ENCODE results near the gene WDR53. TPM values are rescaled to one million over a fixed set of nuclear protein-coding genes. Genes with fewer than 3 reads are reported as not detected.
"Not testable (repeated sequence)": the region's sequence is repeated elsewhere in the genome, so short reads cannot be mapped to it uniquely, and the experiment has no call there.

The WDR53 gene
- 11.6 TPM for polyA plus RNA-seq (2012; ENCODE audit: low read depth, missing spikeins)

GRCh38 chr3:196568246-196569002 lies at the start of gene WDR53, which contains the start of gene FBXO45:
TSS of gene WDR53 (minus strand) at chr3:196568554. CDS start at chr3:196561475, 7,079 bp downstream.
TSS of gene FBXO45 (plus strand) at chr3:196568660. CDS start at chr3:196568985, 325 bp downstream.
- 0 out of 2 replicates have a peak, but pooled peaks have one; percentile 32 for TF ChIP-seq POU2F2 (IDR thresholded peaks at IDR 0.05; ENCODE audit: low read depth, low read length)
- peak; percentile 80 for TF ChIP-seq POLR2AphosphoS5 (IDR thresholded peaks at IDR 0.05; ENCODE audit: low read depth, low read length)
- TF ChIP-seq TAF1 (IDR thresholded peaks at IDR 0.05; ENCODE audit: low read depth, low read length) = peak; percentile 93
- peak; percentile 58 for TF ChIP-seq SPI1 (IDR thresholded peaks at IDR 0.05; ENCODE audit: low read depth, low read length)
- TF ChIP-seq PAX5 (IDR thresholded peaks at IDR 0.05; ENCODE audit: insufficient read depth, low read length, severe bottlenecking) = peak; percentile 49
- peak; percentile 80 for TF ChIP-seq POLR2A (IDR thresholded peaks at IDR 0.05; ENCODE audit: low read depth, low read length)
- peak; percentile 99 for FAIRE-seq
- peak; percentile 94 for DNase-seq (ENCODE audit: insufficient read length, low spot score)

DNA sequence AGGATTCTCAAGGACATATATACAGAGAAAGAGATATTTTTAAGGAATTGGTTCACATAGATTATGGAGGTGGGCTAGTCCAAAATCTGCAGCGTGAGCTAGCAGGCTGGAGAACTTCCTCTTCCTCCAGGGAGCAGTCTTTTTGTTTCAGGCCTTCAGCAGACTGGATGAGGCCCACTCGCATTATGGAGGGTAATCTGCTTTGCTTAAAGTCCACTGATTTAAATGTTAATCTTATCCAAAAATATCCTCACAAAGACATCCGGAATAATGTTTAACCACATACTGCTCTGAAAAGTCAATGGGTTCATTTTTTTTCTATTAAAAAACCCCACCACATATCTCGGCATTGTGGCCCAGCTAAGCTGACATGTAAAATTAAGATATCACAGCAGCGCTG lies 48.9 kb upstream of the WDR53 start:
- FAIRE-seq (peak; percentile 51), DNase-seq (ENCODE audit: insufficient read length, low spot score) (no peak)
- TF ChIP-seq POLR2A (IDR thresholded peaks at IDR 0.05; ENCODE audit: low read depth, low read length) = no peak
- TF ChIP-seq PAX5 (IDR thresholded peaks at IDR 0.05; ENCODE audit: insufficient read depth, low read length, severe bottlenecking) = no peak
- no peak for TF ChIP-seq POLR2AphosphoS5 (IDR thresholded peaks at IDR 0.05; ENCODE audit: low read depth, low read length)
- TF ChIP-seq POU2F2 (IDR thresholded peaks at IDR 0.05; ENCODE audit: low read depth, low read length) = no peak
- no peak for TF ChIP-seq SPI1 (IDR thresholded peaks at IDR 0.05; ENCODE audit: low read depth, low read length)
- no peak for TF ChIP-seq TAF1 (IDR thresholded peaks at IDR 0.05; ENCODE audit: low read depth, low read length)

DNA sequence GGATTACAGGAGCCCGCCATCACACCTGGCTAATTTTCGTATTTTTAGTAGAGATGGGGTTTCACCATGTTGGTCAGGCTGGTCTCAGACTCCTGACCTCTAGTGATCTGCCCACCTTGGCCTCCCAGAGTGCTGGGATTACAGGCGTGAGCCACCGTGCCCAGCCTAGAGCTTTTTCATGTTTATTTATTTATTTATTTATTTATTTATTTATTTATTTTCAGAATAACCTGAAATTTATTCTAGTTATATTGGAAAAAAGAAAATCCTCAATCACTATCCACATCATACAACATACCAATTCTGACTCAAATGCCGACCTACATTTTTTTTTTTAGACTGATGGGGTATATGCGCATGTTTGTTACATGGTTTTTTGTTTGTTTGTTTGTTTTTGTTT lies 46.9 kb upstream of the WDR53 start:
- not testable (repeated sequence) for FAIRE-seq; DNase-seq (ENCODE audit: insufficient read length, low spot score)

DNA sequence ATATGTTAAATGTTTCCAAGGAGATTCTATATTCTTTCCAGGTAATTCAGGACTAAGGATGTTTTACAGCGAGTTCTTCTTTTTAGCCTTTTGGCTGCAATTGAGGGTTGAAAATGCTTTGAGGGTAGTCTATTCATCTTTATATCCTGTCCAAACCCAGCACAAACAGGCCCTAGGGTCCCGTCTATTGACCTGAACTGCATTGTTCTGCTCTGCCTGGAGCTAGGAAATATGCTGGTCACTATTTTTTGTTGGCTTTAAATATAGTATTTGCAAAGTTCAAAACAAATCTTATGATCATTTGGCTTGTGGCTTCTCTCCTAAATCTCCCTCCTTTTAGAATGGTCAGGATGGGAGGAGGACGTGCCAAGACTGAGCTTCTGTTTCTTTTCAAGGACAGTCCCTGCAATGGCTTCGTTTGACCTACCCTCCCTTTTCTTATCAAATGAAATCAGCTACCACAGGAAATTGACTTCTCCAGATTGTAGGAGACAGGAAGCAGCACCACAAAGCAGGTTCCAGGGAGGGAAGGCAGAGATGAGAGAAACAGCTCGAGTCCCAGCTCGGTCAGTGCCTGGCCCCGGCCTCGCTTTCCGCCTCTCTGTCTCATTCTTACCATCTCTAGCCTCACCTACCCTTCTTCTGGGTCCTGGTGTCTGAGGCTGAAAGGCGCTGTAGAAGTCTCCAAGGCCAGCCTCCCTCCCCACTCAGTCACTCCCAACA lies 43.6 kb upstream of the WDR53 start:
- no peak for DNase-seq (ENCODE audit: insufficient read length, low spot score)
- no peak for TF ChIP-seq POLR2AphosphoS5 (IDR thresholded peaks at IDR 0.05; ENCODE audit: low read depth, low read length)
- no peak for TF ChIP-seq POU2F2 (IDR thresholded peaks at IDR 0.05; ENCODE audit: low read depth, low read length)
- no peak for TF ChIP-seq PAX5 (IDR thresholded peaks at IDR 0.05; ENCODE audit: insufficient read depth, low read length, severe bottlenecking)
- TF ChIP-seq POLR2A (IDR thresholded peaks at IDR 0.05; ENCODE audit: low read depth, low read length) = no peak
- no peak for TF ChIP-seq SPI1 (IDR thresholded peaks at IDR 0.05; ENCODE audit: low read depth, low read length)
- no peak for TF ChIP-seq TAF1 (IDR thresholded peaks at IDR 0.05; ENCODE audit: low read depth, low read length)
- no peak for FAIRE-seq

DNA sequence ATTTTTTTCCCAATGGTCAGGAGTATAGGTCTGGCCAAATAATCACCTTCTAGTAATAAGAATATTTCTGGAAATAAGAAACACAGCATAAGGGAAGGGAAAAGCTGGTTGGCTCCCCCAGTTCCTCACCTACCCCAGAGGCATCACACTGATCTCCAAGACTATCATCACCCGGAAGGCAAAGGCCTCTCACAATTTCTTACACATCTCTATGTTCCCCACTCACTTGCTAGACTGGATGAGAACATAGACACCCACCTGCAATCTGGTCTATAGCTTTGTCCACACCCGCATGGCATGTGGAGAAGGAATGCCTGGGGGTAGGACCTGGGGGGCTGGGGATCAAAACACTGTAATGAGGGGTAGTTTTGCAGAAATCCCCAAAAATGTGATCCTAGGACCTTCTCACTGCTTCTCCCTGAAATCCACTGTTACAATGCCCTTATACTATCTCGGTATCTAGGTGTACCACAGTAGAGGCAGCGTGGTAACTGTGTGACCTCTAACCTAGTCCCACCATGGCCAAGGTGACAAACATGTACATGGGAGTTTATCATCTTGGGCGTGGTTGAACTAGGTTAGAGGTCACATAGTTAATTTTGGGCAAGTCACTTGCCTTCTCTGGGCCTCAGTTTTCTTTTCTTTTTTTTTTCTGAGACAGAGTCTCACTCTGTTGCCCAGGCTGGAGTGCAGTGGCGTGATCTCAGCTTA lies 41.6 kb upstream of the WDR53 start:
- DNase-seq (ENCODE audit: insufficient read length, low spot score) (no peak), FAIRE-seq (peak; percentile 68)
- TF ChIP-seq SPI1 (IDR thresholded peaks at IDR 0.05; ENCODE audit: low read depth, low read length) (no peak), PAX5 (IDR thresholded peaks at IDR 0.05; ENCODE audit: insufficient read depth, low read length, severe bottlenecking) (no peak), TAF1 (IDR thresholded peaks at IDR 0.05; ENCODE audit: low read depth, low read length) (no peak), POLR2AphosphoS5 (IDR thresholded peaks at IDR 0.05; ENCODE audit: low read depth, low read length) (no peak), POU2F2 (IDR thresholded peaks at IDR 0.05; ENCODE audit: low read depth, low read length) (no peak), POLR2A (IDR thresholded peaks at IDR 0.05; ENCODE audit: low read depth, low read length) (no peak)

DNA sequence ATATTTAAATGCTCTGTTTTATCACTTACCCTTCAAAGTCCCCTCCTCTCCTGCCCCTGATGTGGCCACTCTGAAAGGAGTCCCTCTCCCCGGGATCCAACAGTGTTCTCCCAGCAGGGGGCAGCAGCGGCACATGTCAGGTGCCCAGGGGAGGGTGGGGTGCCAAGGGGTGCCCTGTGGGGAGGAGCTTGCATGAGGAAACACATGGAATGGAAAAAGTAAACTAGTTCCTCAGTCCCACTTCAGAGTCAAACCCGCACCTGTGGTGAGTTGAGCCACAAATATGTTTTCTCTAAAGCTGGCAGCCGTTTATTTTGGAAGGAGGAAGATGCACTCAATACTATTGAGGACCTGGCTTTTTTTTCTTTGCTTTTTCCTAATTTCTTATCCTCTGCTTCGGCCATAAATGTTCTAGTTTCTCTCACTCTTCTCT lies 41.0 kb upstream of the WDR53 start:
- DNase-seq (ENCODE audit: insufficient read length, low spot score) (peak; percentile 75), FAIRE-seq (peak; percentile 90)
- TF ChIP-seq SPI1 (IDR thresholded peaks at IDR 0.05; ENCODE audit: low read depth, low read length) (0 out of 2 replicates have a peak, but pooled peaks have one; percentile 6), POU2F2 (IDR thresholded peaks at IDR 0.05; ENCODE audit: low read depth, low read length) (no peak), POLR2AphosphoS5 (IDR thresholded peaks at IDR 0.05; ENCODE audit: low read depth, low read length) (no peak), POLR2A (IDR thresholded peaks at IDR 0.05; ENCODE audit: low read depth, low read length) (no peak), PAX5 (IDR thresholded peaks at IDR 0.05; ENCODE audit: insufficient read depth, low read length, severe bottlenecking) (no peak)

- DNase-seq (ENCODE audit: insufficient read length, low spot score) = no peak
- FAIRE-seq = no peak
- TF ChIP-seq POLR2AphosphoS5 (IDR thresholded peaks at IDR 0.05; ENCODE audit: low read depth, low read length) (no peak), POU2F2 (IDR thresholded peaks at IDR 0.05; ENCODE audit: low read depth, low read length) (no peak), TAF1 (IDR thresholded peaks at IDR 0.05; ENCODE audit: low read depth, low read length) (no peak), PAX5 (IDR thresholded peaks at IDR 0.05; ENCODE audit: insufficient read depth, low read length, severe bottlenecking) (no peak), POLR2A (IDR thresholded peaks at IDR 0.05; ENCODE audit: low read depth, low read length) (no peak), SPI1 (IDR thresholded peaks at IDR 0.05; ENCODE audit: low read depth, low read length) (no peak)
These were observed 40.3 kb upstream of the WDR53 start for GRCh38 chr3:196608693-196609092.

GRCh38 chr3:196604548-196604947 lies 36.2 kb upstream of the WDR53 start:
- FAIRE-seq = peak; percentile 84
- DNase-seq (ENCODE audit: insufficient read length, low spot score) = no peak
- TF ChIP-seq POLR2A (IDR thresholded peaks at IDR 0.05; ENCODE audit: low read depth, low read length) (no peak), POU2F2 (IDR thresholded peaks at IDR 0.05; ENCODE audit: low read depth, low read length) (no peak), POLR2AphosphoS5 (IDR thresholded peaks at IDR 0.05; ENCODE audit: low read depth, low read length) (no peak), PAX5 (IDR thresholded peaks at IDR 0.05; ENCODE audit: insufficient read depth, low read length, severe bottlenecking) (no peak), SPI1 (IDR thresholded peaks at IDR 0.05; ENCODE audit: low read depth, low read length) (no peak), TAF1 (IDR thresholded peaks at IDR 0.05; ENCODE audit: low read depth, low read length) (no peak)

GRCh38 chr3:196603683-196604082 lies 35.3 kb upstream of the WDR53 start:
- DNase-seq (ENCODE audit: insufficient read length, low spot score) = no peak
- TF ChIP-seq PAX5 (IDR thresholded peaks at IDR 0.05; ENCODE audit: insufficient read depth, low read length, severe bottlenecking) = no peak
- no peak for TF ChIP-seq SPI1 (IDR thresholded peaks at IDR 0.05; ENCODE audit: low read depth, low read length)
- TF ChIP-seq POLR2A (IDR thresholded peaks at IDR 0.05; ENCODE audit: low read depth, low read length) = no peak
- no peak for FAIRE-seq
